Glomerular visceral epithelial cell (primary cell): ENCODE data around the gene MRPS18A.

Source experiments
- DNase-seq: peaks from one replicate; pipeline ENCODE4 v3.0.0-alpha.2; 2016; ENCODE audit errors: extremely low spot score

The MRPS18A gene

DNA sequence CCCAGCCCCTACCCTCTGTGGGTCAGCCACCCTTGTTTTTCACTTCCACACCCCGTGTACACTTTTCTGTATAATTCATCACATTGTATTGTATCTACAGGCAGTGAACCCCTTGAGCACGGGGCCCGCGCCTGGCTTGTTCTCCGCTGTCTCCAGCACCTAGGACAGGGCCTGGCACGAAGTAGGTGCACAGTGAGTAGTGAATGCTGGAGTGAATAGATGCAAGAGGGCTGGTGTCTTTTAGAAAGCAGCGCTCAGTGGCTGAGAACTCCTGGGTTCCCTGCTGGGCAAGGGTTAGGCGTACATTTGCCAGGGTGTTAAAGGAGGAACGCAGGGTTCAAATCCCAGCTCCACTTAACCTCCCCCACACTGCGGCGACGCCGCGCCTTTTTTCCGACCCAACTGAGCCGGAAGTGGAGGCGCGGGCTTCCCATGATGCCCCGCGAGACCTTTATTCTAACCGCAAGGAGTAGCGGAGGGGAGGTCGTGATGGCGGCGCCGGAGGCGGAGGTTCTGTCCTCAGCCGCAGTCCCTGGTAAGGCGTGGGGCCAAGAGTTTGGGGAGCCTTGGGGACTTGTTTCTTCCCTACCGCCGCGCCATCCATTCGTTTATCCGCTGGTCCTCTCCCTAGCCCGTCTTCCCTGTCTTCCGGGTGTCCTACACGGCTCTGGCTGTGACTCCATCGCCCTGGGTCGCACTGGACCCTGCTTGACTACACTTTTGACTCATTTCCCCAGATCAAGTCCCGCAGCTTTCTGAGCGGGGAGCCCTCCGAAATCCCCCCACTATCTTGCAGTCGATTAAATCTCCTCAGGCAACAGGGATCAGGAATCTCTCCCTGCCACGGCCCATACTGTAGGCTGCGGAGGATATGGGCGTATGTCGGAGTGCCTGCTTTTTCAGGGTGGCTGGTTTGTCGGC lies 51.9 kb downstream of the MRPS18A start, which contains the start of gene MAD2L1BP:
Gene MAD2L1BP, plus strand, starts transcription at position 454 of the 921 bp plus-strand sequence. Its CDS starts 36 bp downstream, at position 490.
- DNase-seq = peak; percentile 75

DNA sequence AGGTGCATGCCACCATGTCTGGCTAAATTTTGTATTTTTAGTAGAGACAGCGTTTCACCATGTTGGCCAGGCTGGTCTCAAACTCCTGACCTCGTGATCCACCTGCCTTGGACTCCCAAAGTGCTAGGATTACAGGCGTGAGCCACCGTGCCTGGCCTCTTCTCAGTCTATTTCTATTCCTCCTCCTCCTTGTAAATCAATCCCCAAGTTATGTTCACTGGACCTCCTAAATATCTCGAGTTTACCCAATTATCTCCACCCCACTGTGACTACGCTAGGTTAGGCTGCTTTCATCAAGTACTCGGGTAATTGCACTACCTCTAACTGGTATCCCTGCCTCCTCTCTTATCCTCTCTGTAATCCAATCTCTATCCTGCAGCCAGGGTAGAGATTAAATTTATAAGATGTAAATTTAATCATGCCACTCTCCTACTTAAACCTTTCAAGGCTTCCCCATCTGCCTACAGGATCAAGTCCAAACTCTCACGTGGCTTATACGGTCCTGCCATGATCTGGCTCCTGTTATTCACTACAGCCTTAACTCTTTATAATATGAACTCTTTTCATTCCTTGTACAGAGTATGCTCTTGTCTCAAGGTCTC lies 52.8 kb downstream of the MRPS18A start:
- DNase-seq = no peak

GRCh38 chr6:43633002-43633401 lies 54.6 kb downstream of the MRPS18A start:
- peak; percentile 29 for DNase-seq

- DNase-seq = no peak
Observed at GRCh38 chr6:43630980-43631619, 56.5 kb downstream of the MRPS18A start.

GRCh38 chr6:43629505-43630300 lies 57.9 kb downstream of the MRPS18A start:
- DNase-seq = peak; percentile 98

DNA sequence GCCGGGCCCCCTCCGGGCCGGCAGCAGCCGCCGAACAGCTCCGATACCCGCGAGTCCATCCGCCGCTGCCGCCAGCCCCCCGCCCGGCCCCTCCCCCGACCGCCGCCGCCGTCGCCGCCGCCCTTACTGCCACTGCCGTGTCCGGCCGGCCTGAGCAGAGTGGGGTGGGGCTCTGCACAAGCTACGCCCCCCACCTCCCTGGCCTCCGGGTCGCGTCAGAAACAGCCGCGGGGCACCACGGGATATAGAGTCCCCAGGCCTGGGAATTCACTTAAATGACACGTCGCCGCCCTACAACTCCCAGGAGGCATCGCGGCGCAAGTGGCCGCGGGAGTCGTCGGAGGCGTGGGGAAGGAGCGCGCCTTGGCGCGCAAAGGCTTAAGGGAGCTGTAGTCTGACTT lies 58.5 kb downstream of the MRPS18A start, which contains the start of gene GTPBP2:
Gene GTPBP2, minus strand, starts transcription at position 161 of the 401 bp plus-strand sequence. Its CDS starts 102 bp downstream, at position 59.
- DNase-seq = peak; percentile 99

- DNase-seq = peak; percentile 72
Observed at GRCh38 chr6:43628393-43629103, 59.0 kb downstream of the MRPS18A start.

DNA sequence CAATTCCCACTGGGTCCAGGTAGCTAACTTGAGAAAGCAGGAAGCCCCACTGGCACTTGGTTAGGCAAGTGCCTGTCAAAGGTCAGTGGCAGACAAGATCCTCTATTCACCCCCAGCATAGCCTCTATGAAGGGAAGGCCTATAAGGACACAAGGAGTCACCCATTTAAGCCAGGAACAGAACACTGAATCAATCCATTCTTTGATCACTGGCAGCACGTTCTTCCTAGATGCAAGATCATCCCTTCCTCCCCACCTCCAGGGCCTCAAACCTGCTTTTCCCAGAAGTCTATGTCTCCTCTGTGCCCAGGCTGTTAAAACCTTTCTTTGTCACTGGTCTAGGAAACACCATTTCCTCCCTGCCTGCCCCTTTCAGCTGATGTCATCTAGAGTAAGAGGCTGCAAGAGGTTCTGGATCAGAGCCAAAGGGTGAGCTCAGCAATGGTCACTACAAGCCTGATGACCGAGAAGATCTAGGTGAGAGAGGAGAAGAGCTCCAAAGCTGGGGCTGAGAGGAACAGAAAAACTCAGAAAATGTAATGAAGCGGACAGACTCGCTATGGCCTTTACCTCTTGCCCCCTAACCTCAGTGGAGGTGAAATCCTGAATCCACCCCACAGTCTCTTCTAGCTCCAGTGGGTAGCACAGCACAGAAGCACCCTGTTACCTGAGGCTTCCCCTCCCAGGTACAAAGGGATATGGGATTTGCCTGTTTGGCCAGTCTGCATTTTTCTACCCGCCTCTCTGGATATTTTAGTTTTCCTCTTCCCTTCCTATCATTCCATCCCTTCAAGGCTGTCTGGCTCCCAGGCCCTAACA lies 60.4 kb downstream of the MRPS18A start:
- DNase-seq = peak; percentile 96

- DNase-seq = no peak
Observed at GRCh38 chr6:43625393-43625992, 62.1 kb downstream of the MRPS18A start.

GRCh38 chr6:43624786-43625288 lies 62.8 kb downstream of the MRPS18A start:
- DNase-seq = no peak

DNA sequence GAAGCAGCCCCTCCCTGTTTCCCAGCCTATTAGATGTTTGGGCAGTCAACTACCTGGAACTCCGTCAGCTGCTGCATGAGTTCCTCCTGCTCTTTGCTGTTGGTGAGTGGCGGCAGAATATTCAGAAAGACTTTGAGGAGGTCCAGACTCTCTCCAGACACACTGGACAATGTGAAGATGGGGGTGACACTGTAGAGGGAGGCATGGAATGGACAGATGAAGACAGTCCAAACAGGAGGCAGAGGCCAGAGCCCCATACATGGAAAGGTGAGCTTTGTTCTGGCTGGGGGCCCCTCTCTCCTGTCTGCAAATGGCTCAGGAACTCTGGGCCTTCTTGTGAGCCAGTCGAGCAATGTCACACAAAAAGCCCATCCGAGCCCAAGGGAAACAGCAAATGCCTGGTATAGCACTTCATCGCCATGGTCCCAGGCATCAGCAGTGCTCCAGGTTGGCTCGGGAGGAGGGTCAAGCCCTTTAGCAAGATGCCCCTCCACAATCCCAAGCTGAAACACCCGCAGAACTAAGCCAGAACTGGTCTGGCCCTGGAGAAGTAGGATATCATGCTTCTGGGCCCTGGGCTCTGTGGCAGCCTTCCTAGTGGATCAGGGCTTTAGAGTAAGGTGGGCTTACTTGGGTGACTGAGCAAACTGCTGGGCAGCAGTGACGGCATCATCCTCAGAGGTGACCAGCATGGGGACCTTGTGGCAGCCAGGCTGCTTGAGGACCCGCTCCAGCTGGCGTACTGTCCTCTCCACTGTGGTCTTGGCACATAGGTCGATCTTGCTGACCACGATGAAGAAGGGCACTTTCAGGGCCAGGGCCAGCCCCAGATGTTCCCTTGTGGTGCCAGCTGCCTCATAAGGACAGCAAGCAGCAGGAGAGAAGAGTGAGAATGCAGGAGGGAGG lies 63.5 kb downstream of the MRPS18A start:
- DNase-seq = no peak

DNA sequence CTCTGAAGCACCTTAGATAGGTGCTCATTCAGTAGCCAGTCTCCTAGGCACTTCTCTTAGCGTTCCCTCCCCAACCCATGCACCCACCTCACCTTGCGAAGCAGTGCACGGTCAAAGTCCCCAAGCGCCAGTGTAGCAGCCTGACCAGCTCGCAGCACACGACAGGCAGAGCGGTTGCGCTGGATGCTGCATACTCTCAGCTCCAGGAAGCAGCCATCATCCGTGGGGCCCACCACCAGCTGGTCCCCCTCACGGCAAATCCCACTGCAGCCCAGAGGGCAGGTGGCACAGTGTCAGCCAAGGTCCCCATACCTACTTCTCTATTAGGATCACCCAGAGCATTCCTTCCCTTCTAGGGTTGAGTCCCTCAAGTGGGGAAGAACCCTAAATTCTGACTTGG lies 65.0 kb downstream of the MRPS18A start:
- DNase-seq = no peak

DNA sequence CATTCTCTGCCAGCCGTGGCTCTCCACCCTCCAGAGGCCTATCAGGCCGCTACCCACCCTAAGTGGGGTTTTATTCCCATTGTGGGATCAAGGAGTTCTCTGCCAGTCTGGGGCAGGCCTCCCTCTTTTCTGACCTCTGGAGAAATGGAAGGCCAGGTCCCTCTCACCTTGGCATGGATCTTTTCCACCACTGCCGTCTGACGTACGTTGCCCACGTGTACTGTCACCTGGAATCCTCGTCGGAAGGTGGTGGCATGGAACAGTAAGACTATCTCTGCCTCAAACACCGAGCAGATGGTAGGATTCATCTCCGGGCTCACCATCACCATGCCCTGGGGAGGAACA lies 65.8 kb downstream of the MRPS18A start:
- DNase-seq = no peak
